ENCODE results near the gene WHAMM.
"Not testable (repeated sequence)": the region's sequence is repeated elsewhere in the genome, so short reads cannot be mapped to it uniquely, and the experiment has no call there.

WHAMM gene

GRCh38 chr15:82809308-82810060 lies at the start of gene WHAMM:
Gene WHAMM, plus strand, starts transcription at chr15:82809628. Its CDS starts 99 bp downstream, at chr15:82809727.
- DNase-seq (ENCODE audit: low spot score), result peak; percentile 98

- no peak for DNase-seq (ENCODE audit: low spot score)
These were observed 45.9 kb upstream of the WHAMM start for GRCh38 chr15:82763361-82764116.

- DNase-seq (ENCODE audit: low spot score), result no peak
These were observed 45.3 kb upstream of the WHAMM start for GRCh38 chr15:82764117-82764490.

- DNase-seq (ENCODE audit: low spot score), result no peak
These were observed 44.7 kb upstream of the WHAMM start for GRCh38 chr15:82764740-82765139.

GRCh38 chr15:82766201-82766600 lies 43.2 kb upstream of the WHAMM start:
- DNase-seq (ENCODE audit: low spot score), result not testable (repeated sequence)

- DNase-seq (ENCODE audit: low spot score), result no peak
These were observed 42.1 kb upstream of the WHAMM start for GRCh38 chr15:82767163-82767829.

GRCh38 chr15:82768414-82769054 lies 40.9 kb upstream of the WHAMM start:
- no peak for DNase-seq (ENCODE audit: low spot score)

- DNase-seq (ENCODE audit: low spot score), result no peak
These were observed 37.4 kb upstream of the WHAMM start for GRCh38 chr15:82771789-82772607.

GRCh38 chr15:82774496-82774895 lies 34.9 kb upstream of the WHAMM start:
- DNase-seq (ENCODE audit: low spot score), result no peak

- DNase-seq (ENCODE audit: low spot score), result no peak
These were observed 30.7 kb upstream of the WHAMM start for GRCh38 chr15:82778755-82779154.

GRCh38 chr15:82781349-82781748 lies 28.1 kb upstream of the WHAMM start:
- no peak for DNase-seq (ENCODE audit: low spot score)

GRCh38 chr15:82788496-82788895 lies 20.9 kb upstream of the WHAMM start:
- DNase-seq (ENCODE audit: low spot score), result no peak

GRCh38 chr15:82789491-82789890 lies 19.9 kb upstream of the WHAMM start:
- no peak for DNase-seq (ENCODE audit: low spot score)

GRCh38 chr15:82790321-82790720 lies 19.1 kb upstream of the WHAMM start:
- DNase-seq (ENCODE audit: low spot score), result no peak

GRCh38 chr15:82792068-82792467 lies 17.4 kb upstream of the WHAMM start:
- DNase-seq (ENCODE audit: low spot score), result no peak

- no peak for DNase-seq (ENCODE audit: low spot score)
These were observed 15.7 kb upstream of the WHAMM start for GRCh38 chr15:82793737-82794136.

- DNase-seq (ENCODE audit: low spot score), result no peak
These were observed 11.3 kb upstream of the WHAMM start for GRCh38 chr15:82798104-82798503.

- no peak for DNase-seq (ENCODE audit: low spot score)
These were observed 10.8 kb upstream of the WHAMM start for GRCh38 chr15:82798531-82799166.

GRCh38 chr15:82799183-82799841 lies 10.1 kb upstream of the WHAMM start:
- DNase-seq (ENCODE audit: low spot score), result no peak

- no peak for DNase-seq (ENCODE audit: low spot score)
These were observed 6.9 kb upstream of the WHAMM start for GRCh38 chr15:82802497-82802896.
